ENCODE measurements around the gene STX1B. TPM values are rescaled to one million over a fixed set of nuclear protein-coding genes. Genes with fewer than 3 reads are reported as not detected.

Gene STX1B
- polyA plus RNA-seq, 1 donor (not counting 4 experiments of a cell fraction or from before 2014, with no cell fraction given), result 0.34 TPM

GRCh38 chr16:30980434-30980833 is 30.0 kb downstream of the STX1B start:
- Histone ChIP-seq H3K9me3 (ENCODE audit: control insufficient read depth, low read depth, low read length) (no peaks in the 10 kb centered on the region), H3K27me3 (ENCODE audit: control insufficient read depth, extremely low read depth, insufficient read depth, low read length) (no peaks in the 10 kb centered on the region), H3K4me2 (ENCODE audit: control insufficient read depth, extremely low read depth, insufficient read depth, low read depth, low read length) (no peak overlapping the region), H3K4me3 (ENCODE audit: control insufficient read depth in 2 of 3, extremely low read depth in 1 of 3, insufficient read depth in 2 of 3, low read depth in 1 of 3, low read length in 3 of 3) (no peak overlapping the region), H4K20me1 (ENCODE audit: control insufficient read depth, extremely low read depth, insufficient read depth, low read length) (peaks cover 2% of the 10 kb centered on the region), H3K36me3 (ENCODE audit: control insufficient read depth in 2 of 2, extremely low read depth in 1 of 2, insufficient read depth in 2 of 2, low read length in 2 of 2) (peaks cover 16 to 30% of the 10 kb centered on the region in 2 experiments), H3K4me1 (ENCODE audit: control insufficient read depth, extremely low read depth, insufficient read depth, low read length) (peaks cover 12% of the 10 kb centered on the region), H3K27ac (ENCODE audit: control insufficient read depth, insufficient read depth, low read length) (no peak overlapping the region), H2AFZ (ENCODE audit: control insufficient read depth, low read length) (no peak overlapping the region), H3K79me2 (ENCODE audit: control insufficient read depth, insufficient read depth, low read length) (peaks cover 3% of the 10 kb centered on the region), H3K9me1 (ENCODE audit: control insufficient read depth, extremely low read depth, insufficient read depth, low read length) (no peaks in the 10 kb centered on the region), H3K9ac (ENCODE audit: control insufficient read depth, extremely low read depth, insufficient read depth, low read length) (no peak overlapping the region)
- dilution Hi-C loops (cut with MboI; ENCODE audit: extremely low pct_ligation_motif_present, low sequenced_read_pairs), result no loop called here
- no peak for FAIRE-seq
- TF ChIP-seq EZH2 (IDR thresholded peaks at IDR 0.05; ENCODE audit: low read length), result no peak
- TF ChIP-seq, protein P1, sequence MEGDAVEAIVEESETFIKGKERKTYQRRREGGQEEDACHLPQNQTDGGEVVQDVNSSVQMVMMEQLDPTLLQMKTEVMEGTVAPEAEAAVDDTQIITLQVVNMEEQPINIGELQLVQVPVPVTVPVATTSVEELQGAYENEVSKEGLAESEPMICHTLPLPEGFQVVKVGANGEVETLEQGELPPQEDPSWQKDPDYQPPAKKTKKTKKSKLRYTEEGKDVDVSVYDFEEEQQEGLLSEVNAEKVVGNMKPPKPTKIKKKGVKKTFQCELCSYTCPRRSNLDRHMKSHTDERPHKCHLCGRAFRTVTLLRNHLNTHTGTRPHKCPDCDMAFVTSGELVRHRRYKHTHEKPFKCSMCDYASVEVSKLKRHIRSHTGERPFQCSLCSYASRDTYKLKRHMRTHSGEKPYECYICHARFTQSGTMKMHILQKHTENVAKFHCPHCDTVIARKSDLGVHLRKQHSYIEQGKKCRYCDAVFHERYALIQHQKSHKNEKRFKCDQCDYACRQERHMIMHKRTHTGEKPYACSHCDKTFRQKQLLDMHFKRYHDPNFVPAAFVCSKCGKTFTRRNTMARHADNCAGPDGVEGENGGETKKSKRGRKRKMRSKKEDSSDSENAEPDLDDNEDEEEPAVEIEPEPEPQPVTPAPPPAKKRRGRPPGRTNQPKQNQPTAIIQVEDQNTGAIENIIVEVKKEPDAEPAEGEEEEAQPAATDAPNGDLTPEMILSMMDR (optimal IDR thresholded peaks at IDR 0.05 in 1 of 3, IDR thresholded peaks at IDR 0.05 in 1 of 3, conservative IDR thresholded peaks at IDR 0.05 in 1 of 3; ENCODE audit: extremely low read depth in 1 of 3, insufficient read depth in 2 of 3, low read length in 3 of 3), result no peak
- DNase-seq (ENCODE audit: low read depth, low spot score), result no peak

DNA sequence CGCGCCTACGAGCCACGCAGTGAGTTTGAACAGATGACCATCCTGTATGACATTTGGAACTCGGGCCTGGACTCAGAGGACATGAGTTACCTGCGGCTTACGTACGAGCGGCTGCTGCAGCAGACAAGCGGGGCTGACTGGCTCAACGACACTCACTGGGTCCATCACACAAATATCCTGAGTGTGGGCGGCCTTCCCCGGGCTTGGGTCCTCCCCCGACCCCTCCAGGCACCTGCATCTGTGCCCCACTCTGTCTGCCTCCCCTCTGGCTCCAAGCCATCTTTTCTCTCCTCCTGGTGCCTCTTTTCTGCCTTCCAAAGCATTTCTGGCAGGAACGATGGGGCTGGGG is 30.4 kb downstream of the STX1B start:
- peaks cover 16 to 30% of the 10 kb centered on the region in 2 experiments for H3K36me3 ChIP-seq (ENCODE audit: control insufficient read depth in 2 of 2, extremely low read depth in 1 of 2, insufficient read depth in 2 of 2, low read length in 2 of 2)
- peaks cover 2% of the 10 kb centered on the region for H4K20me1 ChIP-seq (ENCODE audit: control insufficient read depth, extremely low read depth, insufficient read depth, low read length)
- no peaks in the 10 kb centered on the region for H3K9me1 ChIP-seq (ENCODE audit: control insufficient read depth, extremely low read depth, insufficient read depth, low read length)
- H3K4me2 ChIP-seq (ENCODE audit: control insufficient read depth, extremely low read depth, insufficient read depth, low read depth, low read length), result no peak overlapping the region
- H3K9me3 ChIP-seq (ENCODE audit: control insufficient read depth, low read depth, low read length), result no peaks in the 10 kb centered on the region
- H3K9ac ChIP-seq (ENCODE audit: control insufficient read depth, extremely low read depth, insufficient read depth, low read length), result no peak overlapping the region
- no peaks in the 10 kb centered on the region for H3K27me3 ChIP-seq (ENCODE audit: control insufficient read depth, extremely low read depth, insufficient read depth, low read length)
- TF ChIP-seq EZH2 (IDR thresholded peaks at IDR 0.05; ENCODE audit: low read length), result no peak
- TF ChIP-seq, protein P1 (optimal IDR thresholded peaks at IDR 0.05 in 1 of 3, IDR thresholded peaks at IDR 0.05 in 1 of 3, conservative IDR thresholded peaks at IDR 0.05 in 1 of 3; ENCODE audit: extremely low read depth in 1 of 3, insufficient read depth in 2 of 3, low read length in 3 of 3), result no peak
- peaks cover 3% of the 10 kb centered on the region for H3K79me2 ChIP-seq (ENCODE audit: control insufficient read depth, insufficient read depth, low read length)
- no peak overlapping the region for H2AFZ ChIP-seq (ENCODE audit: control insufficient read depth, low read length)
- no peak overlapping the region for H3K27ac ChIP-seq (ENCODE audit: control insufficient read depth, insufficient read depth, low read length)
- H3K4me1 ChIP-seq (ENCODE audit: control insufficient read depth, extremely low read depth, insufficient read depth, low read length), result peaks cover 8% of the 10 kb centered on the region
- dilution Hi-C loops (cut with MboI; ENCODE audit: extremely low pct_ligation_motif_present, low sequenced_read_pairs), result no loop called here
- H3K4me3 ChIP-seq (ENCODE audit: control insufficient read depth in 2 of 3, extremely low read depth in 1 of 3, insufficient read depth in 2 of 3, low read depth in 1 of 3, low read length in 3 of 3), result no peak overlapping the region
- DNase-seq (ENCODE audit: low read depth, low spot score) (no peak), FAIRE-seq (no peak)
